GM18498 (cell line): ENCODE results near the gene PSMG3.

Experiments used
- ATAC-seq: cut with Tn5 transposase; IDR thresholded peaks from one replicate; pipeline ENCODE4 v1.9.1; 2021; ENCODE audit warnings: mild to moderate bottlenecking, moderate library complexity; ENCODE audit not compliant: unreplicated experiment

The PSMG3 gene

DNA sequence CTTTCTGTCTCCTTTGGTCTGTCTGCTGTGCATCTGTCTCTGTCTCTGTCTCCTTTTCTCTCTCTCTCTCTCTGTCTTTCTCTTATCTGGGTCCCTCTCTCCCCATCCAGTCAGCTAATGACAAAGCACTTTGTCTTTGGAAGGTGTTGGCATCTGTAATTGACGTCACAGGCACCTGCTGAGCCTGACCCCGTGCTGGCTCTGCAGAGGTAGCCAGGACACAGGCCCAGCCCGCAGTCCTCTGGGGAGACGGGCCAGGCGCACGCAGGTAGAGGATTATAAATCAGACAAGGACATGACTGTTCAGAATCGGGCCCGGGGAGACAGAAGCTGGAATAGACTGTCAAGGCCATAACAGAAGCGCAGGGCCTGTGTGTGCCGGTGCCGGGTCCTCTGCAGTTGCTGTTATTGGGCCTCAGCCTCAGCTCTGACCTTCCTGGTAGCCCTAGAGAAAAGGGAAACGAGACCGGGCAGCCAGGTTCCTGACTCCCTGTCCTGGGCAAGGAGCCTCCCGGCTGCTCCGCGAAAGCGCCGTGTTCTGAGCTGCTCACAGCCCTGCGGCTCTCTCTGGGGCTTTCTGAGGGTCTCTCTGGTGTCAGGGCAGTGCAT, 10.7 kb upstream of the PSMG3 start:
- ATAC-seq = no peak

DNA sequence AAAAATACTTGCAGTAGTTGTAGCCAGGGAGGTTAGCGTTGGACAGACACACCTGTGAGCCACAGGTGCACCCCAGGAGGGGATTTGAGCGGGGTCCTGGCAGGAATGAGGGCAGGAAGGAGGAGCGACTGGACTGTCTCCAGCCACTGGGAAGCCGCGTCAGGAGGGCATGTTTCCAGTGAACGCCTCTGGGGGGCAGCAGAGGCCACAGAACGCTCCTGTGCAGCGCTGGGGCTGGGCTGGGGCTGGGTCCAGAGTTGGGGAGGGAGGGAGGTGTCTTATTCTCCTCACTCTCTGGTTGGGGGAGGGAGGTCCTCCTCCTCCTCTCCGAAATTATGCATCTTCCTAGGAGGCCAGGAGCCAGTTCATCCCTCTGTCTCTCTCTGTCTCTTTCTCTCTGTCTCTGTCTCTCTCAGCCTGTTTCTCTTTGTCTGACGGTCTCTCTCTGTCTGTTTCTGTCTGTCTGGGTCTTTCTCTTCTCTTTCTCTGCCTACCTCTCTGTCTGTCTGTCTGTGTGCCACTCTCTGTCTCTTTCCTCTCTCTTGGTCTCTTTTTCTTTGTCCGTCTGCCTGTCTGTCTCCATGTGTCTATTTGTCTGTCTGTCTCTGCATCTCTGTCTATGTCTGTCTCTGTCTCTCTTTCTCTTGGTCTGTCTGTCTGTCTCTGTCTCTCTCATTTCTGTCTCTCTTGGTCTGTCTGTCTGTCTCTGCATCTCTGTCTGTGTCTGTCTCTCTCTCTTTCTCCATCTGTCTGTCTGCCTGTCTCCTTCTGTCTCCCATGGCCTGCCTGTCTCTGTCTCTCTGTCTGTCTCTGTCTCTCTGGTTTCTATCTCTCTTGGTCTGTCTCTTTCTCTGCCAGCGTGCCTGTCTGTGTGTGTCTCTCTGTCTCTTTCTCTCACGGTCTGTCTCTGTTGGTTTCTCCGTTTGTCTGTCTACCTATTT, 9.9 kb upstream of the PSMG3 start:
- ATAC-seq = peak; percentile 60

DNA sequence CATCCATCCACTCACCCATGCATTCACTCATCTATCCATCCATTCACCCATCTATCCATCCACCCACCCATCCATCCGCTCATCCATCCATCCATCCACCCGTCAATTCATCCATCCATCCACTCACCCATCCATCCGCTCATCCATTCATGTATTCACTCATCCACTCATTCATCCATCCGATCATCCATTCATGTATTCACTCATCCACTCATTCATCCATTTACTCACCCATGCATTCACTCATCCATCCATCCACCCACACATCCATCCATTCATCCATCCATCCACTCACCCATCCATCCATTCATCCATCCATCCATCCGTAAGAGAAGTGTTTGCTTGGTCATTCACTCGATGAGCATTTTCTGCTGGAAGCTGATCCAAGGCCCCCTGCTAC, 8.7 kb upstream of the PSMG3 start:
- no peak for ATAC-seq

DNA sequence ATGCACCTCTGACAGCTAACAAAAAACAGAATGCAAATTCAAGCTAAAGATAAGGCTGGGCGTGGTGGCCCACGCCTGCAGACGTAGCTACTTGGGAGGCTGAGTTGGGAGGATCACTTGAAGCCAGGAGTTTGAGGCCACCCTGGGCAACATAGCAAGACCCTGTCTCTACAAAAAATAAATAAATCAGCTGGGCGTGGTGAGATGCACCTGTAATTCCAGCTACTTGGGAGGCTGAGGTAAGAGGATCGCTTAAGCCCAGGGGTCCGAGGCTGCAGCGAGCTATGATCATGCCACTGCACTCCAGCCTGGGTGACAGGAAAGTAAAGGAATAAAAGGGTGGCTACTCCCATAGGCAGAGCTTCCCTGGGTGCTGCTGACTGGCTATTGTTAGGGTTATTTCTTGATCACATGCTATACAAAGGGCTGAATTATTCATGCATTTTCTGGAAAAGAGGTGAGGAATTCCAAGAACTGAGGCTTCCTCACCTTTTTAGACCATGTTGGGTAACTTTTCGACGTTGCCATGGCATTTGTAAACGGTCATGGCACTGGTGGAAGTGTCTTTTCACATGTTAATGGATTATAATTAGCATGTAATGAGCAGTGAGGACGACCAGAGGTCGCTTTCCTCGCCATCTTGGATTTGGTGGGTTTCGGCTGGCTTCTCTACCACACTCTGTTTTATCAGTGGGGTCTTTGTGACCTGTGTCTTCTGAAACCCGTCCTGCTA, 6.9 kb upstream of the PSMG3 start:
- ATAC-seq = no peak

DNA sequence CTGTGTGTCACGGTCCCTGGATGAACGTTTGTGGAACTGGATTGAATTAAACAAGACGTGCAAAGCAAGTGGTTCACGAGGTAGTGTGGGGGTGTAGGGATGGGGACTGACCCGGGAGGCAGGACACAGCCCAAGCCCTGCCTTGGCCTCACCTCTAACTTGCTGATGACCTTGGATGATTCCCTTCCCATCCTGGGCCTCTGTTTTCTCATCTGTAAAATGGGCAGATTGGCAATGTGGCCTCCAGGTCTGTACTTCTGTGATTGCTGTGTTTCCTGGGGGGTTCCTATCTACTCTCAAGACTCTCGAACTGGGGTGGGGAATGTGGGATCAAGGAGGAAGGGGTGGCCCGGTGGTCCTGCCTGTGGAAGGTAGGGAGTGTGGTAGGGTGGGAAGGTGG, 6.0 kb upstream of the PSMG3 start:
- no peak for ATAC-seq

DNA sequence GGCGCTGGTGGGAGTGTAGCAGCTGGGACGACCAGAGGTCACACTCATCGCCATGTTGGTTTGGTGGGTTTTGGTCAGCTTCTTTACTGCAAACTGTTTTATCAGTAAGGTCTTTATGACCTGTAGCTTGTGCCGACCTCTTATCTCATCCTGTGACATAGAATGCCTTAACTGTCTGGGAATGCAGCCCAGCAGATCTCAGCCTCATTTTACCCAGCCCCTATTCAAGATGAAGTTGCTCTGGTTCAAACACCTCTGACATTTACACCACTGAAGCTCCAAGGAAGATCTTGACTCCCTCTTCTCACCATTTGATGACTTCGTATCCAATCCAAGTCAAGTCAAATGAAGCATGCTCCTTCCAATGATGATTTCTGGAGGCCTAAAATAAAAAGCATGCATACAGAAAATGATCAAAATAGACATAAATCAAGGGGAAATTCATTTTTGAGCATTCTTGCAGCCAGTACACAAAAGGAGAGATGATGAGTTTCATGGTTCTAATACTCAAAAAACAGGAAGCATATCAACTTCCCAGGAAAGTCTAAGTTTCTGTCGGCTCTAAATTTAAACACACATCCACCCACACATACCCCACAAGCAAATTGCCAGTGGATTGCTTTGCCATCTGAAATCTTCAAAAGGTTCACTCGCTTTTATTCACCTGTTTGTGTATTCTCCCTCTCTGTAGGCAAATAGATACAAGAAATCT, 2.4 kb upstream of the PSMG3 start:
- ATAC-seq = no peak

DNA sequence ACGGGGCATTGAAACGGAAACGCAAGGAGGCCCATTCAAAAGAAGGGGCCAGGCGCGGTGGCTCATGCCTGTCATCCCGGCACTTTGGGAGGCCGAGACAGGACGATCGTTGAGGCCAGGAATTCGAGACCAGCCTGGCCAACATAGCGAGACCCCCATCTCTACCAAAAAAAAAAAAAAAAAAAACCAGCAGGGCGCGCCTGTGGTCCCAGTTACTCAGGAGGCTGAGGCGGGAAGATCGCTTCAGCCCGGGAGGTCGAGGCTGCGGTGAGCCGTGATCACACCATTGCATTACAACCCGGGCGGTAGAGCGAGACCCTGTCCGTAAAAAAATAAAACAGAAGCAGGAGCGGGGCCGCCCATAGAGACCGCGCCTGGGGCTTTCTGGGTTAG, 396 bp downstream of the PSMG3 start:
- no peak for ATAC-seq

DNA sequence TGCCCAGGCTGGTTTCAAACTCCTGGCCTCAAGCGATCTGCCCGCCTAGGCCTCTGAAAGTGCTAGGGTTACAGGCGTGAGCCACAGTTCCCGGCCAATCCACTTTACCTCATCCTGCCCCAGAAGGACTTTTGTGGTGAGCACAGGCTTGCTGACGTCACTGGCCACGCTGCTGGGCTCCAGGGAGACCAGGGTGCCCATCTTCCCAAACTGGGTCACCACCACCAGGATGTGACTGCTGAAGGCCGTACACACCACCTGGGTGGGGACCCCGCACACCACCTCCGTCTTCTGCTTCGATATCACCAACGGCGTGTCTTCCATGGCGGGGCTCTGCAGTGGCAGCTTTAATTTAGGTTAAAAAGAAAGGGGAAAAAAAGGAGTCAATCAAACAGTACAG, 816 bp downstream of the PSMG3 start:
- ATAC-seq = no peak

DNA sequence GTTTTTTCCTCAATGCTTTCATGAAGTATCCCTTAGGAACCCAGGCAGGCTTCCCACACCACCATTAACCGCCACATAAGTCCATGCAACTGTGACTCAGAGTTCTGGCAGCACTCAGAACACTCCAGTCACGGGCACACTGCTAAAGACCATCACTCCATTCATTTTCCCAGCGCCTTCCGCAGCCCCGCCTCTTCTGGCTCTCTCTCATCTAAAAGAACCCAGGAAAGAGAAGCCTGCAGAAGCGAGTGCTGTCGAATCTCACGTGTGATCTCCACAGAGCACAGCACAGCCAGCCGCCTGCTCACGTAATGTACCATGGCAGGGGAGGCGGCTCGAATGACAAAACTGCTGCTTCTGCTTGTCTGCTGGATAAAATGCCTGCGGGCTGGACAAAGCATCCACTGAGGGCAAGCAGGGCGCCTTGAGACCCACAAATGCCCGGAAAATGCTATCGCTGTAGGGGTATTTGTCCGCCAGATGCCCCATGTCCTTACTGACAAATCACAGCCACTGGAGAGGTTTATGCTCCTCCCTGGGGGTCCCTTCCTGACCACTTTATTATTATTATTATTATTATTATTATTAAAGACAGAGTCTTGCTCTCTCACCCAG, 1.8 kb downstream of the PSMG3 start:
- no peak for ATAC-seq

DNA sequence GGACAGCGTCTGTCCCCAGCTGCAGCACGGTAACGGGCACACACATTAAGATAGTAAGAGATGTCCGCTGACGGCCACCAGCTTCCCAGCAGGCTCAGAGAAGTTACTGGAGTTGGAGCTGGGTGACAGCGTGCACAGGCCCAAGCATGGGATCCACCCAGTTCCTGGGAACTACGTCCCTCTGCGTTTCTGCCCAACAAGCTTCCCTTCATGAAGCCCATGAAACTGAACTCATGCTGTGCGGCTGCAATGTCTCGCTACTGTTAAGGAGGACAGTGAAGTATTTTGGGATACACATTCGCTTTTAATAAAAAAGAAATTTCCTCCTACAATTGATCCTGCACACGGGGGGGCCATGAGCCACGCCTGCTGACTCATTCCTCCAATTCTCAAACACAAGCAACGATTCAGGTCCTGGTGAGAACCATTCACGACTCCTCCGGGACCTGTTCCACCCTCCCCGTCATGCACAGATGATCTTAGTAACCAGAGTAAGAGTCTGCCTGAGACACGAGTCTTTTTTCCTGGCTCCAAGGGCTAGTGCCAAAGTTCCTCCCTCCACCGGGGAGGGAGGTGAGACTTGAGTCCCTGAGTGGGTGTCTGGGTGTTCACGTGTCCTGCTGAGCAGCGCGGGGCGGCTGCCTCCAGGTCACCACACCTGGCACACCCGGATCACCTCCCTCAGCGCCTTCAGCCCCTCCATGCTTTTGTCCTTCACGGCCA, 2.6 kb downstream of the PSMG3 start:
- no peak for ATAC-seq

DNA sequence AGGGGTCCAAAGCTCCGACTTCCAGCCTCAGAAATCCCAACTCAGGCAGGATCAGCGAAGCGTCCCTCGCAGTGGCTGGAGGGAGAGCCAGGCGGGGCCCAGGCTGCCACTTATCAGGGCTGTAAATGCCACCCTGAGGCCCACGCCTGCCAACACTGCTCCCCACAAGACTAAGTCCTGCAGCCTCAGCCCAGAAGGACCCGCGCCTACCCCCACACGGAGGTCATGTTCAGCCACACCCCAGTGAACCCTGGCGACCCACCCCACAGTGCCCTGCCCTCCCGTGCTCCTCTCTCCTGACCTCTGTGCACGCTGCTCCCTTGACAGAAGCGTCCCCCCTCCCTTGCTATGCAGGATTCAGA, 3.2 kb downstream of the PSMG3 start:
- no peak for ATAC-seq

DNA sequence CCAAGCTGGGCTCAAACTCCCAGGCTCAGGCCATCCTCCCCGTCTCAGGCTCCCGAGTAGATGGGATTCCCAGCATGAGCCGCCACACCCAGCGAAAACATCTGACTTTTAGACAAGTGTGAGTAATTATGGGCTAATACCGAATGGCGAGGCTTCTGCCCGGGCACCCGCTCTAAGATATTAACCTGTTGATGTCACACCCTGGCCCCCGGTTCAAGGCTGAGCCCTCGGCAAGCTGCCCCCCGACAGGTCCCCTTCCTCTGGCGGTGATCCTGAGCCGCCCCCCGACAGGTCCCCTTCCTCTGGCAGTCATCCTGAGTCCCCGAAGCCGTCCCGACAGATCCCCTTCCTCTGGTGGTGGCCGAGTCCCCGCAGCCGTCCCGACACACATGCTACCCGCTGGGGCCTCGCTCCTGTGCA, 5.2 kb downstream of the PSMG3 start:
- no peak for ATAC-seq

DNA sequence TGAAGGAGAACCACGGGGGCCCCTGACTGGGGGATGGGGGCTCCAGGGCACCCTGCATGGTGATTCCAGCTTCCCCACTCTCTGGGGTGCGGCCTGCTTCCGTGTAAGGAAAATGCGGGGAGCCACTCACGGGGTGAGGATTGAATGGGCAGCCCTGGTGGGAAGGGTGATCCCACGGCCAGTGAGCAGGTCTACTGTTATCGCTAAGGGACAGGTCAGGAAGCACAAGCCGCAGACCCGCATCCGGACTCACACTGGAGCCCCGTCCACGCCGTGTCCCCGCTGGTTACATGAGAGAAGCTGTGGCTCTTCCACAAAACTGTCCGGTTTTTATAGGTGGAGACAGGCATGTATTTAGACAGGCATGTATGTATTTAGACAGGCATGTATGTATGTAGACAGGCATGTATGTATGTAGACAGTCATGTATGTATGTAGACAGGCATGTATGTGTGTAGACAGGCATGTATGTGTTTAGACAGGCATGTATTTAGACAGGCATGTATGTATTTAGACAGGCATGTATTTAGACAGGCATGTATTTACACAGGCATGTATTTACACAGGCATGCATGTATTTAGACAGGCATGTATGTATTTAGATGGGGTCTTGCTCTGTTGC, 5.7 kb downstream of the PSMG3 start:
- ATAC-seq = no peak

DNA sequence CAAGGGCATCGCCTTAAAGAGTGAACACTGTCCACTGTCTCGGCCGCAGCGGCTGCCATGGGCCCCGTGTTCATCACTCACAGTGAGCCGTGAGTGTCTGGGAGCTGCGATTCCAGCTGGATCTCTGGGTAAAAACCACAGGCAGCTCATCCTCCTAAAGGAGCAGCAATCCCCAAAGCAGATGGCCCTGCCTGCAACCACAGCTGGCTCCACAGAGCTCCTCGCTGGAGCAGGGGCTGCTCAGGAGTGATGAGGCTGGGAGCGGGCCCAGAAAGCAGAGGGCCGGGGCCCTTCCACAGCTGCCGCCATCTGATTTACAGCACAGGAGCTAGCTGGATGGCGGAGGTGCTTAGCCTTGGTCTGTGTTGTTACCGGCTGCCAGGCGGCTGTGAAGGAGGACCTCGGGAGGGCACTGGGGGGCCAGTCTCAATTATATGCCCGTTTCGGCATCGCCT, 7.2 kb downstream of the PSMG3 start:
- no peak for ATAC-seq

DNA sequence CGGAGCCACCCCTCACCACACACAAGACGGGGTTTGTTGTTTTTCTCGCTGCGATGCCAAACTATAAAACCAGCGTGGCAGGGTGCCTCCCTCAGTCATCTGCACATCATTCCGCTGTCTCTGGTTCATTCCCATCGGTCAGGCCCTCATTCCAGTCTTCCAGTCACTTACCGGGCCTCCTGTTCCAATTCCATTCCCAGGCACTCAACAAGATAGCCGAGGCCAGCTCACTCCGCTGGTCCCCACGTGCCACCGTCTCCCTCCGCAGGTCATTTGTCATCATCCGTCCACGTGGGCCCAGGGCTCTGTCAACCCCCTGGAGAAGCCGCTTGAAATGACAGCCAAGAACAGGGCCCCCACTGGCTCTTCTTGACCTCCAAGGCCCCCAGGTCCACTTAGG, 7.7 kb downstream of the PSMG3 start:
- ATAC-seq = no peak

DNA sequence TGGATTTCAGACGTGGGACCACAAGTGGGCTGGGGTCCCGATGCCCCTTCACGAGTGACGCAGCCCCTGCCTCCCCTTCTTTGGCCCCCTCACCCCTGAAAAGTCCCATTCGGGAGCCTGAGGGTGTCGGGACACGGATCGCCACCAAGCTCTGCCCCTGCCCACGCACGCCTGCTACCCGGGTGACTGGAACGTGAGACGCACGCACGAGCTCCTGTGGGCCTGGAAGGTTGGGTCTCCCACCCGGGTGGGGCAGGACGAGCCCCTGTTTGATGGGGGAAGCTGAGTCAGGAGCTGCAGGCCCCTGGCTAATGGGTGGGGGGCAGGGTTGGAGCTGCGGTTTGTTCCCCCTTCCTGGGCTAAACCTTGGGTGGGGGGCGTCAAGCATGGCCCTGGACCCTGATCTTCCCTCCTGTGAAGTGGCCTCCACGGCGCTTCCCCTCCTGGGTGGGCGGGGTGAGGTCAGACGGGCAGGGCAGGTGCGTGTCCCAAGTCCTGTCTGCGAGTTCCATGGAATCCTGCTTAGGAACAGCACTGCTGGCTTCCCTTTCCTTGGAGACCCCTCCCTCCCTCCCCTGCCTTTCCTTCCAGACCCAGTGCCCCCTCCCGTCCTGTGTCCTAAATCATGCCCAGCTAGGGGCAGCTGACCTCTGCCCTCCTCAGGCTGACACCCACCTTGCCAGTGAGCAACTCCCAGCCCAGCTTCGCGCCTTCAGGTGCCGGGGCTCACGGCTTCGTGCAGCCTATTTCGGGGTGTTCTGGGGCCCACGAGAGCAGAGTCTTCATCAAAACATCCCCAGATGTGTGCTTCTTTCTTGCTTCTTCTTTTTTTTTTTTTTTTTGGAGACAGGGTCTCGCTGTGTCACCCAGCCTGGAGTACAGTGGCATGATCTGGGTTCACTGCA, 8.5 kb downstream of the PSMG3 start:
- ATAC-seq = no peak

DNA sequence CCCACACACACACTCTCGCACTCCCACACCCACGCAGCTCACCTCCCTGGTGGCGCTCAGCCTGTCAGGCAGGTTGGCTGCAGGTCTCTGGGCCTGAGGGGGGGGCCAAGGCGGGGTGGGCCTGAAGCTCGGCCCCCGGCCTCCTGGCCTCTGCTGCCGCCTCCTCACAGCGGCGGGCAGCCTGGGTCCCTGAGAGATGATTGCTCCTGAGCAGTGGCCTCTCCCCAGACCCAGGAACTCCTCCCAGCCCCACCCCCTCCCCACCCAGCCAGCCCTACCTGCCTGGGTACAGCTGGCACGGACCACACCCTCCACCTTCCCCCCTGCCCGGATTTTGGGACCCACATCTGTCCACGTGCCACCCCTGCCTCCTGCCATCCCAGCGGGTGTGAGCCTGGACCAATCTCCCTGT, 9.2 kb downstream of the PSMG3 start:
- no peak for ATAC-seq
